HG03469 (cell line): ENCODE results near the gene CDH4.

Source experiments
- ATAC-seq: cut with Tn5 transposase; IDR thresholded peaks from one replicate; pipeline ENCODE4 v1.9.1; 2021; ENCODE audit warnings: mild to moderate bottlenecking, moderate library complexity, moderate number of reproducible peaks; ENCODE audit not compliant: unreplicated experiment

The CDH4 gene

GRCh38 chr20:61719691-61720347 lies 467.8 kb downstream of the CDH4 start:
- no peak for ATAC-seq

- ATAC-seq, result no peak
Observed at GRCh38 chr20:61720348-61720696, 468.3 kb downstream of the CDH4 start.

- ATAC-seq, result no peak
Observed at GRCh38 chr20:61722146-61722678, 470.2 kb downstream of the CDH4 start.

DNA sequence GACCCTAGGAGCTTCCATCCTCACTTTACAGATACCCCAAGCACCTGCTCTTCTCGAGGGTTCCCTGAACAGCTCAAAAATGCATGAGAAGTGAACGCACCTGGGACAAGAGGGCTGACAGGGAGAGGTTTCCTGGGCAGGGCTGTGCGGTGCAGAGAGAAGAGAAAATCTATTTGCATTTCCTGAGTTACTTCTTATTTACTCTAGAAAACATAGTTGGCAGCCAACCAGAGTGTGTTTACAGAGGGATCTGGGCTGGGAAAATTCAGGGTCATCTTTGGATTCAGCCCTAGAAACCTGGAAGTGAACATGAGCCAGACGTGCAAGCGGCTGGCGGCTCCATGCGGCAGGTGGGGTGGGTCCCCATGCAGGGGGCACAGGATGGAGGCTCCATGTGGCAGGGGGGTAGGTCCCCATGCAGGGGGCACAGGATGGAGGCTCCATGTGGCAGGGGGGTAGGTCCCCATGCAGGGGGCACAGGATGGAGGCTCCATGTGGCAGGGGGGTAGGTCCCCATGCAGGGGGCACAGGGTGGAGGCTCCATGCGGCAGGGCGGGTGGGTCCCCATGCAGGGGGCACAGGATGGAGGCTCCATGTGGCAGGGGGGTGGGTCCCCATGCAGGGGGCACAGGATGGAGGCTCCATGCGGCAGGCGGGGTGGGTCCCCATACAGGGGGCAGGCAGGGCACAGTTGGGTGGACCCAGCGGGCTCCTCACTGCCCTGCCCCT lies 471.6 kb downstream of the CDH4 start:
- ATAC-seq, result no peak

GRCh38 chr20:61724376-61724775 lies 472.3 kb downstream of the CDH4 start:
- no peak for ATAC-seq

GRCh38 chr20:61725145-61725544 lies 473.1 kb downstream of the CDH4 start:
- no peak for ATAC-seq

- ATAC-seq, result no peak
Observed at GRCh38 chr20:61725966-61726365, 473.9 kb downstream of the CDH4 start.

DNA sequence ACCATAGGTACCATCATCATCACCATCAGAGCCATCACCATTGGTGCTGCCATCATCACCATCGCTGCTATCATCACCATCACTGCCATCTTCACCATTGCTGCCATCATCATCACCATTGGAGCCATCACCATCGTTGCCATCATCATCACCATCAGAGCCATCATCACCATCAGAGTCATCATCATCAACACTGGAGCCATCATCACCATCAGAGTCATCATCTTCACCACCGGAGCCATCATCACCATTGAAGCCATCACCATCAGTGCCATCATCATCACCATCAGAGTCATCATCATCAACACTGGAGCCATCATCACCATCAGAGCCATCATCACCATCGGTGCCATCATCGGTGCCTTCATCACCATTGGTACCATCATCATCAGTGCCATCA lies 474.9 kb downstream of the CDH4 start:
- no peak for ATAC-seq

DNA sequence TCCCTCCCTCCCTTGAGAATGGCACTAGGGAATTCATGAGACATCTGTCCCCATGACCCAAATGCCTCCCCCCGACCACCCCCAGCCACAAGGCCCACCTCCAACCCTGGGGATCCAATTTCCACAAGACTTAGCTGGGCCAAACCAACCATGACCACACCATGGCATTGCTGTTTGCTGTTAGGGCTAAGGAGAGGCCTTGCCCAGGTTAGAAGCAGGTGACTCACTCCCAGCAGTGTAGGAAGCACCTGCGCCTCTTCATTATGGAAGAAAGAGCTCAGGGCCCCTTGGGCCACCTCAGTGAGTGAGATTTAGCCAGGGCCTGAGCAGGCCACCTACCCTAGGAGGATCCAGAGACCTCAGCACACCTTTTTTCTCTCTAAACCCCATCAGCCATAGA lies 475.7 kb downstream of the CDH4 start:
- no peak for ATAC-seq

GRCh38 chr20:61728326-61728725 lies 476.3 kb downstream of the CDH4 start:
- no peak for ATAC-seq

GRCh38 chr20:61728786-61729770 lies 477.0 kb downstream of the CDH4 start:
- no peak for ATAC-seq

GRCh38 chr20:61730631-61731362 lies 478.7 kb downstream of the CDH4 start:
- no peak for ATAC-seq

DNA sequence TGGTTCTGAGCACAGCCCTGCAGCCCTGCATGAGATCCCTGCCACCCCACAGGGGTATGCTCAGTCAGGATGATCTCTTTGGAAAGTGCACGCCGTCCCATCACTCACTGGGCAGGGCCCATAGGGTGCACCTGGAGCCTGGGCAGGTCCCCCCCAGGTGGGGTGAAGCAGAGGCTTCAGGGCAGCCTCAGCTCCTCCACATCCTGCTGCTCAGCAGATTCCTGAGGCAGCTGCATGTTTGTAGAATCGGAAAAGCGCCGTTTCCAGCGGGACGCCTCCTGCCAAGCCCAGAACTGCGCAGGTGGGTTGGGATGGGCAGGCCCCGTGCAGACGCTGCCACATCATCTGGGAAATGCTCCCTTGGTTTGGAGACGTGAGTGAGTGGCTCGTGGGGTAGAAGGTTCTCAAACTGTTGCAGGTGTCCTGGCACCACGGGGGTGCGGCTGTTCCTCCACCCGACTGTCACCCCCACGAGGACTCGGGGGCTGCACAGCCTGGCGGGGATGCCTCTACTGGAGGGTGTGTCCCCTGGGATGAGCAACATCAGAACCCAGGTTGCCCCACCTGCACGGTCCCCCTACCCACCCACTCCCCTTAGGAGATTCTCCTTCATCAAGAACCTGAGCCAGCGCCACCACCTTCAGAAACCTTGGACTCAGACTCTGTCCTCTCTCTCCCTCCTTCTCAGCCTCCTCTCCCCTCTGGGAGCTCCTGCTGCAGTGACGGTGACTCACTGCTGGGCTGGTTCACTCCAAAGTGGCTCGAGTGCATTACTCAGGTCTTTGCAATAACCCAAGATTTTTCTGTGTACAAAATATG lies 479.5 kb downstream of the CDH4 start:
- no peak for ATAC-seq

- ATAC-seq, result no peak
Observed at GRCh38 chr20:61732511-61733210, 480.6 kb downstream of the CDH4 start.

DNA sequence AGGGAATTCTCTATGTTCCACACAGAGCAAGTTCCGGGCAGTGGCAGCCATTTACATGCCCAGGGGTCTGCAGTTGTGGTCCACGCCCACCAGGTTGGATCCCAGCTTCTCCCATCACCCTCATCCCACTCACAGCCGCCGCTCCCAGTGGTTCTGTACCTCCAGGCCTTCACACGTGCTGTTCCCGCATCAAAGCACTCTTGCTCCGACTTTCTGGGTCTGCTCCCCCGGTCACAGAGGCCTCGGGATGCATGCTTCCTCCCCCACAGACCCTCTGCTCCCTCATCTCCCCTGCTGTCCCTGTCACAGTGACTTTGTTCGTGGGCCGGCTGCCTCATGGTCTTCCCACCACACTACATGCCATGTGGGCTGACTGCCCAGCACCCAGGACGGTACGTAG lies 481.2 kb downstream of the CDH4 start:
- ATAC-seq, result no peak

- ATAC-seq, result no peak
Observed at GRCh38 chr20:61733891-61734732, 482.1 kb downstream of the CDH4 start.

DNA sequence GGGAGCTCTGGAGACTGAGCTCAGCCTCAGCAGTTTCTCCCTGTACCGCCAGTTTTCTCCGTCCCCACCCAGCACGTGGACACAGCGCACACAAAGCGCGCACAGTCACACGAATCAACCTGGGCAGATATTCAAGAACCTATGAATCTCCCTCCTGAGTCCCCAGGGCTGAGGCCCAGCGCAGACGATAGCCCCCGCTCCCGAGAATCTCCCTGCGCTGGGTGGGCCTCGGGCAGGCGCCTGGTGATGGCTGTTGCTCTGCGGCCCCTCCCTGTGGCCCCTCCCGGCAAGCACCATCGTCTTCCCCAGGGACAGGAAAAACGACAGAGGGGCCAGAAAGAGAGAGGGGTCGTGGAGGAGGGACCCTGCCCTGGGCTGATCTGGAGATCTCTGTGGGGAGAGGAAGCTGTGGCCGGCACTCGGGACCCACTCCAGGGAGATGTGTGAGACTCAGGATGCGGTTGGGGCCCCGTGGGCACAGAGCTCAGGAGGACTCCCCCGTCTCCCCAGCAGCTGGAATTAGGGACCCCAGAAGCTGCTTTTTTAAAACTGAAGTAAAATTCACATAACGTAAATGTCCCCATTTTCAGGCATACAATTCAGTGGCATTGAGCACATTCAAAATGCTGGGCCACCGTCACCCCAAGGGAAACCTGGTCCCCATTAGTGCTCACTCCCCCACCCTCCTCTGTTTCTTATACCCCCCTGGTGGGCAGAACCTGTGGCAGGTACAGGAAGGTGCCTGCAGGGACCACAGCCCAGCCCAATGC lies 482.9 kb downstream of the CDH4 start:
- ATAC-seq, result no peak

DNA sequence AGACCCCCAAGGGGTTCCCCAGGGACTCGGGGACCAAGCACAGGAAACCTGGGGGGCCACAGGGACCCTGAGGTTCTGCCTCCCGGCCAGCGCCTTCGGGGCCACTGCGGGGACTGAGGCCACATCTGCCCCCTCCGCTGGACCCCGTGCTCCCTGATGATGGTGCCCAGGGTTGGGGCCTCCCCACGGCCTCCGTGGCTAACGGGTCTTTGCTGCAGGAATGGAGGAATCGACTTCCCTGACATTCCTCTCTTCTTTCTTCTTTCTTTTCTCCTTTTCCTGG lies 483.4 kb downstream of the CDH4 start:
- no peak for ATAC-seq
